Left cardiac atrium (tissue), 4 donors: ENCODE measurements around the gene MECR. TPM values are rescaled to one million over a fixed set of nuclear protein-coding genes. Genes with fewer than 3 reads are reported as not detected.
"Not testable (repeated sequence)": the region's sequence is repeated elsewhere in the genome, so short reads cannot be mapped to it uniquely, and the experiment has no call there.

Experiments used
- ATAC-seq, 2 donors: fragments of 200-7000 bp; cut with Tn5 transposase; one replicate each; pipeline ENCODE4 v1.9.1; 2020; ENCODE audit warnings: mild to moderate bottlenecking in 2 of 2, moderate library complexity in 2 of 2
- DNase-seq: peaks from one replicate; pipeline ENCODE4 v3.0.0-alpha.2; 2020
- intact Hi-C, 2 donors: fragments of 100-400 bp; cut with DNase I; formaldehyde crosslinking; loops; one replicate each; pipeline versions ENCODE4 v1.14.1 to v1.15.1; 2022 to 2023
- total RNA-seq, 2 donors: library from RNA; stranded (reverse); fragmentation: NEBNext Ultra II Directional; extraction: Animal tissue kit (Norgen Biotek cat#: 25700); gene quantifications; one replicate each; pipeline ENCODE4 v1.2.1, GENCODE V29; 2021
- donor health status: DM: no; HTN: yes; CAD: no.
- donor health status: DM: no; HTN: yes; CAD: no; lungs with severe emphysema.
- donor health status: DM: yes; HTN: yes; CAD: no.
- donor health status: Dilated cardiomyopathy.

MECR gene
- total RNA-seq, 2 donors from 2014 or later: 25.8 to 26.2 TPM

- ATAC-seq (no peak), DNase-seq (no peak)
- intact Hi-C loops: loop anchor here (5.0 to 10.0 kb wide), 5 partner anchors 216 to 1466 kb away; no protein-coding TSS in a partner anchor
Measured at GRCh38 chr1:29238620-29239002, 7.9 kb upstream of the MECR start.

- intact Hi-C loops: loop anchor here (5.0 to 10.0 kb wide), 5 partner anchors 217 to 1467 kb away; no protein-coding TSS in a partner anchor
- ATAC-seq: peak; percentile 12 to 24
- peak; percentile 51 for DNase-seq
Measured at GRCh38 chr1:29237852-29238619, 7.3 kb upstream of the MECR start.

GRCh38 chr1:29237129-29237821, 6.5 kb upstream of the MECR start:
- DNase-seq (peak; percentile 70), ATAC-seq (peak; percentile 37 to 62)
- intact Hi-C loops: loop anchor here (5.0 to 10.0 kb wide), 5 partner anchors 218 to 1468 kb away; no protein-coding TSS in a partner anchor

GRCh38 chr1:29236712-29237128, 6.0 kb upstream of the MECR start:
- peak in 1 of 2 donors; percentile 26 for ATAC-seq
- intact Hi-C loops: loop anchor here (1.0 to 10.0 kb wide), 6 partner anchors 218 to 1472 kb away; no protein-coding TSS in a partner anchor
- DNase-seq: peak; percentile 46

- peak; percentile 87 for DNase-seq
- peak; percentile 86 to 88 for ATAC-seq
- intact Hi-C loops: loop anchor here (1.0 to 10.0 kb wide), 6 partner anchors 219 to 1472 kb away; no protein-coding TSS in a partner anchor
Measured at GRCh38 chr1:29235955-29236711, 5.4 kb upstream of the MECR start, which contains the start of gene PTPRU. PTPRU (plus strand) TSS chr1:29236522; CDS start chr1:29236645, 123 bp downstream.

- DNase-seq, ATAC-seq: not testable (repeated sequence)
- intact Hi-C loops: loop anchor here (5.0 to 10.0 kb wide), 6 partner anchors 220 to 1470 kb away; no protein-coding TSS in a partner anchor
Measured at GRCh38 chr1:29234881-29235280, 4.1 kb upstream of the MECR start.

GRCh38 chr1:29234471-29234870, 3.7 kb upstream of the MECR start:
- intact Hi-C loops: loop anchor here (5.0 to 10.0 kb wide), 5 partner anchors 220 to 1470 kb away; no protein-coding TSS in a partner anchor

GRCh38 chr1:29233693-29234092, 3.0 kb upstream of the MECR start:
- no peak for ATAC-seq
- DNase-seq: no peak
- intact Hi-C loops: loop anchor here (5.0 to 10.0 kb wide), 5 partner anchors 221 to 1471 kb away; no protein-coding TSS in a partner anchor

More at GRCh38 chr1:29234471-29234870, 3.7 kb upstream of the MECR start:
- DNase-seq: no peak
- ATAC-seq: no peak

GRCh38 chr1:29232387-29232786, 1.7 kb upstream of the MECR start:
- ATAC-seq: no peak
- intact Hi-C loops: loop anchor here (5.0 to 10.0 kb wide), 5 partner anchors 222 to 1472 kb away; no protein-coding TSS in a partner anchor
- no peak for DNase-seq

- intact Hi-C loops: loop anchor here (5.0 to 10.0 kb wide), 5 partner anchors 225 to 1475 kb away; no protein-coding TSS in a partner anchor
- ATAC-seq (no peak), DNase-seq (no peak)
Measured at GRCh38 chr1:29230204-29230552, 556 bp downstream of the MECR start.

GRCh38 chr1:29227511-29227910, 3.2 kb downstream of the MECR start:
- ATAC-seq (no peak), DNase-seq (no peak)
- intact Hi-C loops: no loop called here

GRCh38 chr1:29225361-29225760, 5.4 kb downstream of the MECR start:
- DNase-seq: no peak
- intact Hi-C loops: no loop called here
- no peak for ATAC-seq

- ATAC-seq (no peak), DNase-seq (no peak)
- intact Hi-C loops: no loop called here
Measured at GRCh38 chr1:29224356-29224837, 6.3 kb downstream of the MECR start.

- ATAC-seq (no peak), DNase-seq (no peak)
- intact Hi-C loops: no loop called here
Measured at GRCh38 chr1:29223521-29223920, 7.2 kb downstream of the MECR start.

GRCh38 chr1:29222686-29223085, 8.0 kb downstream of the MECR start:
- intact Hi-C loops: no loop called here
- ATAC-seq (no peak), DNase-seq (no peak)

GRCh38 chr1:29222260-29222659, 8.5 kb downstream of the MECR start:
- ATAC-seq, DNase-seq, intact Hi-C loops: not testable (repeated sequence)

- intact Hi-C loops: no loop called here
- no peak for ATAC-seq
Measured at GRCh38 chr1:29221296-29221695, 9.4 kb downstream of the MECR start.

GRCh38 chr1:29218223-29218622, 12.5 kb downstream of the MECR start:
- peak in 1 of 2 donors; percentile 76 for ATAC-seq
- DNase-seq: no peak
- intact Hi-C loops: no loop called here

More at GRCh38 chr1:29221296-29221695, 9.4 kb downstream of the MECR start:
- DNase-seq: no peak

- DNase-seq: no peak
- no peak for ATAC-seq
- intact Hi-C loops: no loop called here
Measured at GRCh38 chr1:29217633-29218032, 13.1 kb downstream of the MECR start.
